NCI-H1694 treated with DMSO at 0.1 percent for 48 hours (cell line): ENCODE data around the gene SLC13A4.
"Not testable (repeated sequence)": the region's sequence is repeated elsewhere in the genome, so short reads cannot be mapped to it uniquely, and the experiment has no call there.

Experiments
- DNase-seq: peaks from one replicate; lab custom pipeline; 2025; lab: John Stamatoyannopoulos, UW

Gene SLC13A4

DNA sequence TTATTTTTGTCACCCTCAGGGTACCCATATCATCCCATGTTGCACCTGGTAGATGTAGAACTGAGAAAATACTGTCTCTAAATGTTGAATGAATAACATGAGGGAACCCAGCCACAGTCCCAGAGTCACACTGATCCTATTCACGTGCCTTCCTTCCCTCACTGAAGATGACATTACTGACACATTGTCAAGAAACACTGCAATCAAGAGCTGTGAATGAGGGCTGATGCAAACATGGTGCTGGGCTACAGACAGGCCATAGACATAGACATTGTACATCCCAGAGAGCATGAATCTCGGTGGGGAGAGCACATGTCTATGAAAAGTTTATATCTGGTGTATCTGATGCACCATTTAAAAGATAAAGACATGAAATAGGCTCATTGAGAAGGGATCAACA, 9.8 kb downstream of the SLC13A4 start:
- no peak for DNase-seq

DNA sequence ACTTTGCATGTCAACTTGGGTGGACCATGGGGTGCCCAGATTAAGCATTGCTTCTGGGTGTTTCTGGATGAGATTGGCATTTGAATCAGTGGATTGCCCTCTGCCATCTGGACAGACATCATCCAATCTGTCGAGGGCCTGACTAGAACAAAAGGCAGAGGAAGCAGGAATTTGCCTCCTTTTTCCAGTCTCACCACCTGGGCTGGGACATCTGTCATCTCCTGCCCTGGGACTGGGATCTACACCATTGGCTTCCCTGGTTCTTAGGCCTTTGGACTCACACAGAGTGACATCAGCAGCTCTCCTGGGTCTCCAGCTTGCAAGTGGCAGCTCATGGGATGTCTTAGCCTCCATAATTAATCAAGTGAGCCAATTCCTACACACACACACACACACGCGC, 10.3 kb downstream of the SLC13A4 start:
- DNase-seq: peak; percentile 81

DNA sequence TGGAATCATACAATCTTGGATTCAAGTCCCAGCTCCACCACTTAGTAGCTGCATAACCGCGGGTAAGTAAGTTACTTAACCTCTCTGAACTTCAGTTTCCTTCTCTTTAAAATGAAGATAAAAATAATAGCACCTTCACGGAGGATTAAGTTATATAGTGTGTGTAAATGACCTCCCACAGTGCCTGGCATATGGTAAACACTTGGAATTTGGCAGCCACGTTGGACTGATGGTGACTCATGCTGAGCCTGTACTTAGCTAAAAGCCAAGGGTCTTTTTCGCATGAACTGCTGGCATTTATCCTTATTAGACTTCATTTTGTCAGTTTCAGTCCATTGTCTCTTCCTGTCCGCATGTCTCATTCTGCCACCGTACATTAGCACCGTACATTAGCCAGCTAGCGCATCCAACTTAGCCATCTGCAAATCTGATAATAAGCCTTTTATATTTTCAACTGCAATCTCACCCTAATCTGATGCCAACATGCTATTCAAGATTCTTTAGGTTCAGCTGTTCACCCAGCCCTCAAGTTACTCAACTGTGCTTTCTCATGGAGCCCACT, 11.2 kb downstream of the SLC13A4 start:
- DNase-seq: peak; percentile 91

DNA sequence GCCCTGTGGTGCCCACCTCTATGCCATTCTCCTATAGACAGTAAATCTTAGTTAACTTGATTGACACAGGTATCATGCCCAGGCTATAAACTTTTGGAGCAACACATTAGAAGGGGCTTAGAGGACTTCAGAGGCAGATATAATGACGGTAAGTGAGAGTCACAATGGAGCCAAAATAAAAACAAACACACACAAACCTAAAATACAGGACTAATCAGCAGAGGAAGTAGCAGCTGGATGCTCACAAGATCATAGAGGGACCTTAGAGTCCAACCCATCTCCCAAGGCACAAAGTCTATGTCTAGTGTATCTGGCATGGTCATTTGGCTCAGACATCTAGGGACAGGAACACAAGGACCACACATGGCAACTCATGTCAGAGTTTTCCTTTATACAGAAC, 12.3 kb downstream of the SLC13A4 start:
- DNase-seq: no peak

DNA sequence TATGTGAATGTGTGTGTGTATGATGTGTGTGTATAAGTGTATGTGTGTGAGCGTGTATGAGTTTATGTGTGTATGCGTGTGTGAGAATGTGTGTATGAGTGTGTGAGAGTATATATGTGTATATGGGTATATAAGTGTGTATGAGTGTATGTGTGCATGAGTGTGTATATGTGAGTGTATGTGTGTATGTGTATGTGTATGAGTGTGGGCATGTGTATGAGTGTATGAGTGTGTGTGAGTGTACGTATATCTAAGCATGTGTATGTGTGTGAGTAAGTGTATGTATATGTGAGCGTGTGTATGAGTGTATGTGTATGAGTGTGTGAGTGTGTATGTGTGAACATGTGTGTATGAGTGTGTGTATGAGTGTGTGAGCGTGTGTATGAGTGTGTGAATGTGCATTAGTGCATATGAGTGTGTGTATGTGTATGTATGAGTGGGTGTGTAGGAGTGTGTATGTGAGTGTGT, 12.9 kb downstream of the SLC13A4 start:
- DNase-seq: no peak

DNA sequence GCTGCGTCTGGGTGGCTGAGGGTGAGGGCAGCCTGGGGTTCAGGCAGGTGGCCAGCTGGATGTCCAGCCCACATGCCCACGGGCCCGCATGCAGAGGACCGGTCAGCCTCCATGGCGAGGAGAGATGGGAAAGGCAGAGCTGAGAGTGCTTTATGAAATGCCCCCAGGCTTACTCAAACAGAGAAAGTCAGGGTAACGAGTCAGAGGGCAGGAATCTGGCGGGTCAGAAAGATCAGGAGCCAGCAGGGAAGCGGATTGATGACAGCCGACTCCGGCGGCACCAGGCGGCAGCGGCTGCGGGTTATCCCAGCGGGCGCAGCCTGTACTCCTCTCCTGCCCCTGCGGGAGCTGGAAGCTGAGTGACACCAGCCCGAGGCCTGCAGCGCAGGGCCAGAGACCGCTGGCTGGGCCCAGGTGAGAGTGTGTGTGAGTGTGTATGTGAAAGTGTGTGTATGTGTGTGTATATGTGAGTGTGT, 13.4 kb downstream of the SLC13A4 start:
- DNase-seq: no peak

DNA sequence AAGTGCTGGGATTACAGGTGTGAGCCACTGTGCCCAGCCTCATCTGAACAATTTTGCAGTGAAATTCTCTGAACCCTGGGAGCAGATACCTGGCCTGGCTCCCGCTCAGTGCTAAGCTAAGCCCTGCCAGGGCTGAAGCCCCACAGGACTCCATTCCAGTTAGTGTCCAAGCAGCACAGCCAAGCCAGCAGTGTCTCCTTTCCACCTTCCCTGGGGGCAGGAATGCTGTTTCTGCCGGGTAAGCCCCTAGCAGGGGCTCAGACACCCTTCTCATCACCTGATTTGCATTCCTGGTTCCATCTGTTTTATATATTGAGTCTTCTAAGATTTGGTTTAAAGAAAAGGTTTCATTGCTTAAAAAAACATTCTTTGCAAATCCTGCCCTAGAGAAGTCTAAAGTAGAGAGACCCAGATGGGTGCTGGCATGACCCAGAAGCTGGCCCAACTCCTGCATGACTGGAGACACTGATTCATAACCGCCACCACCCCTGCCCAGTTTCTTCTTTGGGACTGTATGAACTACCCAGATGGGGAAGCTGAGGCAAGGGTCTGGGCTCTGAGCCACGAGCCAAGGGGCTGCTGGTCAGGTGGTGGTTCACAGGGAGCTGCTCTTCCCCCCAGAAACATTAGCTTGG, 14.0 kb downstream of the SLC13A4 start:
- no peak for DNase-seq

DNA sequence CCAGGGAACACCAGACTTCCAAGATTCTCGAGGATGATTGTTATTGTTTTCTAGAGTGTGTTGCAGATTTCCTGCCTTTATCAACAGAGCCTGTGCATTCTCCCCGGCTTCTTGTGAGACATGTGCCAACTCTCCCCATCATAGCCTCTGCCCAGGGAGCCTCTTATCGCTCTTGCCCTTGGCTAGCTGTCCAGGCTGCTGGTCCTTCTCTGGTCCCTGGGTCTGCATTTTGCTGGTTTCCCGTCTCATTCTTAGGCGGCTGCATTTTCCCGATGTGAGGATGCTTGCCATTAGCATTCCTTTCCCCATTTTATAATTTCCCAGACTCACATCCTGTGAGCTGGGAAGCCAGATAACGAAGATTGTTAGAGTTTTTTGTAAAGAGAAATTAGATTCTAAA, 15.2 kb downstream of the SLC13A4 start:
- DNase-seq: no peak

DNA sequence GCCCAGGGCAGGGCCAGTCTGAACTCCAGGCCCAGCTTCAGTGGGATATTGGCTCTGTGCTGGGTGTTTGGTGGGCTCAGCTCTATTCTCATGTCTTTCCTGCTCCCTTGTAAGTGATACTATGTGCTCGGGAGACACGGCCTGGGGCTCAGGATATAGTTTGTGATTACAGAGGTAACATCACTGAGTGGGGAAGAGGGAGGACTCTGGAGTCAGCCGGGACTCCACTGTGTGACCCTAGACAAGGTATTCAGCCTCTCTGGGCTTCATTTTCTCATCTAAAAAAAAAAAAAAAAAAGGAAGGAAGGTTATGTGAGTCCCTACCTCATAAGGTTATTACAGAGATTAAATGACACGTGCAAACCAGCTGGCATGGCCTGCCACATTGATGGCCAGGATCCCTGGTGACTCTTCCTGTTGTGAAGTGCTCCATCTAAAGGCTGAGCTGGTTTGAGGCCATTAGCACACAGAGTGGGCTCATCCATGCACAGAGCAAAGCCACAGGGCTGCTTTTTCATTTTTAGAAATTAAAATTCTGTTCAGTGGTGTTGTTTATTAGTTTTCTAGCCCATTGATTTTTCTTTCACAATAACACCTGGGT, 15.7 kb downstream of the SLC13A4 start:
- DNase-seq: peak; percentile 45

DNA sequence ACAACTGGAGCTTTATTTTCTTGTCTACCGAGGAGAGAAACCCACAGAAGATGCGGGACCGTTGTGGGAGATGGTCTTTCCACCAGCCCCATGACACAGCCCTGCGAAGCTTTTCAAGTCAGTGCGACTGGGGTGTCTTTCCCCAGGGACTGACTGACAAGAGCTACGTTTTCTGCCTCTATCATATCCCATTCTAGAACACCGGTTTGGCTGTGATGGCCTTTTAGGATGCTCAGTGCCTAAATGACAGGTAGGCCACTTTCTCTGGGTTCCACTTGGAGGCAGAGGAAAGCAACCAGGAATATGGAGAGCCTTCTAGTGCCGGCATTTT, 16.9 kb downstream of the SLC13A4 start:
- no peak for DNase-seq

DNA sequence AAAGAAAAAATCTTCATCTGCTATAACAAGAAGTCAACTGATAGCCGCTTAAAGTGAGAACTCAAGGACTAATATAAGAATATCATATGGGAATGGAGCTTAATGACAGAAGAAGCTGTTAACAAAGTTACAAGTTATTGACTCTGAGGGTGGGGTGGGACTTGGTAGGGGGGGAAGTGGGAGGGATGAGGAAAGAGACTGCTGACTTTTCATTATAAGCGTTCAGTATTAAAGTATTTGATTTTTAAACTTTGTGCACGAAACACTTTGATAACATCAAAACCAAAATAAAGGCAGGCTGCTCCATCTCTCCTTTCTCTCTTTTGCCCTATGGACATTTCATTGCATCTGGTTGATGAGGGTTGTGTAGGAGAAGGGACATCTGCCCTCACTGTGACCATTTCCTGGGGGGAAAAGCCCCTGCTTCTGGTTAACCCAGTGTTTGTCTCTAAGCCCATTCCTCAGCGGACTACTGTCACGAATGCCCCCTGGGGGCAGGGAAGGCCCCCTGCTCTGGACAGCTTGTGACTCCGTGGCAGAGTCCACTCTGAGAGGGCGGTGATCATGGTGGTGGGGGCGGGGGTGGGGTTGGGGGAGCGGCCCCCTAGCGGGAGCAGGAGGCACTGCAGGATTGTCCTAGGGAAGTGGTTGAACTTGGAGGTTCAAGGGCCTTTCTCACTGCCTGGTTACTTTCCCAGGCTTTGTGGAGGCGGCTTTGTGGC, 17.4 kb downstream of the SLC13A4 start:
- DNase-seq: no peak

DNA sequence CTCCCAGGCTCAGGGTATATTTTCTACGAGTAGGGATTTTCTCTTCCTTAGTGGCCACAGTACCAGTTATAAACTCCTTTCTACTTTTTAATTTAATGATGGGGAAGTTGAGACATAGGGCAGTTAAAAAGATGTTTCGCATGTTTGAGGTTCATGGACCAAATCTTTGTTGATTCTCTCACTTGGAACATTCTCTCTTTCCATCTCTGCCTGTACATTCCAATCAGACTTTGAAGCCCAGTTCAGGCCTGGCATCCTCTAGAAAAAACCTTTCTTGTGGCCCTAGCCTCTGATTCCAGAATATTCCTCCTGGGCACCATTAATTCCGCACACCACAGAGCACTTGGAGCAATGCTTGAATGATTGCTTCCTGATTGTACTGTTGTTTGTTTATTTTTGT, 18.5 kb downstream of the SLC13A4 start:
- no peak for DNase-seq

DNA sequence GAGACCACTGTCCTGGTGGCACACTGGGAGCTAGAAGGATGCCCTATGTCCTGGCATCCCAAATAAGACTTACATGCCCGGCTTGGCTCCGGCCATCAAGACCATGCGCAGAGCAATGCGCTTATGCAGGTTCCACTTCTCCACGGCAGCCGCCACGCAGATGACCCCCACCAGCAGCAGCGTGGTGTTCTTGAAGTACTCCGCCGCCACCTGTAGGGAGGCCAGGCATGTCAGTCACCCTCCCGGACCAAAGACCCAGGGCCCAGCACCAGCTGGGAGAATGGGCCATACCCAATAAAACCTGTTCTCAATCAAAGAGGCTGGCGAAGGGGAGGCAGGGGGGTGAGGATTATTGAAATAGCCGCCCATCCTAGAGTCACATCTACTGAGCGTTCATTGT, 19.9 kb downstream of the SLC13A4 start:
- DNase-seq: no peak

DNA sequence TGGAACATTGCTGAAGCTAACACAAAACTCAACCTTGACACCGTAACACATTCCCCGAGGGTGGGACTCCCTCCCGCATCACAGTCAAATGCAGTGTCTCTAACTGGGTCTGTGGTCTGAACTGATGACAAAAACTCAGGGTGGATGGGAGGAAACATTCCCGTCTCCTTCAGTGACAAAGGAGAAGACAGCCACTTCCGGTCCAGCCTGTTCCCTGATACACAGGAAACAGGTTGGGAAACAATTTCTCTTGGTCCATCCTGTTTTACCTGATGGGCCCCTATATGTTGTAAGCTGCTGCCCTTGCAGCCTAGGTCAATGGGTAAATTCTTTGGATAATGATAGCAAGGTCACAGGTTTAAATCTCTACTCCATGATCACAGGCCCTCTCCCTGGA, 20.4 kb downstream of the SLC13A4 start:
- DNase-seq: no peak

DNA sequence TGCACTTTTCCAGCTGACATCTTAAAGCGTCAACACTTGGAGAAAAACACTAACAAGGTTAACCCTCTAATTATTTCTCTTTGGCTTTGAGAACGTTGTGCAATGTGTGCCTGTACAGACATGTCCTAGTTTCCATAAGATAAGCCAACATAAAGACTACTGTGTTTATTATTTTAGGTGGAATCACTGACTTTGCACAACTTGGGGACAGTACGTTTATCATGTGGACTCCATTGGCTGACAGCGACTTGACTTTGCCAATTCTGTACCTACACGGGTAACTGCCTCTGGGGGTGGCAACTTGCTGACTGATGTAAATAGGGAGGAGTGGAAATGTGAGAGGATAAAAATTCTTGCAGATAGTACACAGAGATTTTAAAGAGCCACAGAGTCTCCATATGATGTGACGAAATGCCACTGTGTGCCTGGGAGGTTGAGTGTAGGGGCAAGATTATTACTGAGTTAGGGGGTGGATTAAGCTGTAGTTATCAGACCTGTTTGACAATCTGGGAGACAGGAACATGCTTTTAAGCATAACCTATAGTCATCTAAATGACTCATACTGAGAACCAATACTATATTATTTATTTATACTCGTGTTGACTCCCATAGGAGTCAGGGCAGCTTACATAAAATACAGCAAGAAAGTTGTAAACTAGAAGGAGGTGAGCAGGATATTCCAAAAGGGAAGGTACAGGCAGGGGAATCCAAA, 21.0 kb downstream of the SLC13A4 start:
- DNase-seq: no peak

DNA sequence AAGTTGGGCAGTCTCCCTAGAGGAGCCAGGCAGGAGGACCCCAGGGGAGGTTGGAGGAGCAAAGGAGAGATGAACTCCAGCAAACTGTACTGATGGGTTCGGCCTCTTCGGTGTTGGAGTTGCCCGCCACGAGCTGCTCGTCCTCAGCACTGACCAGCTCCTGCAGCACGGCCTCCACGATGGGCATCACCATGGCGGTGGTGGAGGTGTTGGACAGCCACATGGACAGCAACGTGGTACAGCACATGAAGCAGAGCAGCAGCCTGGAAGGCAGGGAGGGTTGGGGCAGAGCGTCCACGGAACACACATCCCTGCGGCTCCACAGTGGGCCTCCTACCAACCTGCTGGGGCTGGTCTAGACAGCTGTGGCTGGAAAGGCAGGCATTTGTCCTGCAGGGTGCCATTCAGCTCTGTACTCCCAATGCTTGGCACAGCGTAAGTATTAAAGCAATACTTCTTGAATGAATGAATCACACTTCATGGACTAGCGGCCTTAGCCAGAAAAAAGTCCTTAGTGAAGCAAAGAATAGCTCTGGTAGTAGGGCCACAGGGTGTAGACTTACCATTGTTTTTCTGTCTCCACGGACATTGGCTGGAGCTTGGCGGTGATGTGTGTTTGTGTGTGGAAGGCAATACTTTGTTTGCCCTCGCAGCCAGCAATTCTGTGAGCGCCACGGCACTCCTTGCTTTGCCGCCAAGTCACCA, 21.8 kb downstream of the SLC13A4 start:
- DNase-seq: no peak

DNA sequence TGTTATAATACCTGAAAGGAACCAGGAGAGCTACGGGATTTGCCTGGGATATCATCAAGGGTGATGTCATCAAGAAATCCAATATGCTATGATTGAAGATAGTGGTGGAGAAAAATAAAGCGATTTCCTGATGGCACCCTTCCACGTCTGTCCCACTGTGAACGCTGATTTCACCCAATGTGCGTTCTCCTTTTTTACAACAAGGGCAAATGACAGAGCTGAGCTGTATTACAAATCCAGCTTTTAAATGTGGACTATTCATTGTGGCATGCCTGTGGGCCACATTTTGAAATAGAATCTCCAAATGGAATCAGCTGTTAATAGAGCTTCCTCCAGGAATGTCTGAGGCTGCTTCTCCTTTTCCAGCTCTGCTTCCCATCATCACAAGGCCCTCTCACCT, 23.3 kb downstream of the SLC13A4 start:
- DNase-seq: no peak

DNA sequence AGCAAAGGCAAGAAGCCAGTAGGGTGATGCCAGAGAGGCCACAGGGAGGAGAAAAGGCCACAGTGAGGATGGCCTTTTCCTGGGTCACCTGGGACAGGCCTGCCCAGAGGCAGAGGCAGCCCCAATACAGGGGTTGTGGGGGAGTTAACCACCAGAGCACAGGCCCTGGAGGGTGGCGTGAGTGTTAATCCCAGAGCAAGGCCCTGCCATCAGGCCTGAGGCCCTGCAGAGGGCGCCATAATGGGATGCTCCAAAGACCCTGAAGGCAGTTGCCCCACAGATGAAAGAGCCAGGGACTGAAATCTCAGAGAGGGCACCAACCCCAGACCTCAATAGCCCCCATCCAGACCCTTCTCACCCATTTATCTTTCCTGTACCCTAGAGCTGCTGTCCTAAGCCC, 23.9 kb downstream of the SLC13A4 start:
- no peak for DNase-seq

DNA sequence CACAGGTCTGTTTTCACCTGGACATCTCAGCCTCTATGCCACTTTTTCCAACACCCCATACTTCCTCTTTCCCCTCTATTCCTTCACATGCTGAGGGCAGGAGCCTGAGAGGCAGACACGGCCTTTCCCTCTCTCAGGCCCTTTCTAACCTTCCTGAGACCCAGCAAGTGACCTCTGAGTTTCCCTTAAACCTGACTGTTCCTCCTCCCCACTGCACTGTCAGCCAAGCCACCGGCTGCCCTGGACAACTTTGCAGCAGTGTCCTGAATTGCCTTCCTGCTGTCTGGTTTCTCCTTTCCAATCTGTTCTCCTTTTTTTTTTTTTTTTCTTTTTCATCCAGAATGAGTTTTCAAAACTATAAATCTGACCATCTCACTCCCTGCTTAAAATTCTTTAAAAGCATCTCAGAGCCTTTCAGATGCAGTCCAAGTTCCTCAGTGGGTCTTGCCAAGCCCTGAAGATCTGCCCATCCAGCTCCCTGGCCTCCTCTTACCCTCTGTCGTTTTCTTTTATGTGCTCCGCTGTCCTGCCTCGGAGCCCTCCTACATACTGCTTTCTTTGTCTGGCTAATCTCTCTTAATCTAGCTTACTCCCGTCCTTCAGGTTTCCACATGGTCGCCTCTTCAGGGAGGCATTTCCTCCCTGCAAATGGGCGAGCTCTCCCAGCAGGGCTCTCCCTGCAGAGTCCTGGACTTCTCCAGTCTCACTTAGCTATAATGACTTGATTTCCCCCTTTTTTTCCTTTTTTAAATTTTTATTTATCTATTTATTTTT, 30.5 kb downstream of the SLC13A4 start:
- DNase-seq: no peak

DNA sequence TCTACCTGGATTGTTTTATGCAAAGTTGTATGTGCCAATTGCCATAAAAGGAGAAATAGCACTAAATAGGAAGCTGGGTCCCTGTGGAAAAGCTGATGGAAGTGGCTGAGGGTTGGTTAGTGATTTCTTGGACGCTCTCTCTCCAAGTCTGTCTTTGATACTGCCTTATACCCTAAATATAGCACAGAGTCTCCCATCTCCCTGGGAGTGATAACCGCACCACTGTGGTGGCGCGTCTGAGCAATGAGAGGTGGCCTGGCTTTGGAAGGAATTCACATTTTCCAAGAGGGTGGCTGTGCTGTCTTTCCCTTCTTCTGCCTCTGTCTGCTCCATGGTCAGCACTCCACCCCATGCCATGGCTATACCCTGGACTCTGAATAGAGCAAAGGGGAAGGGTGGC, 34.4 kb downstream of the SLC13A4 start:
- DNase-seq: no peak

DNA sequence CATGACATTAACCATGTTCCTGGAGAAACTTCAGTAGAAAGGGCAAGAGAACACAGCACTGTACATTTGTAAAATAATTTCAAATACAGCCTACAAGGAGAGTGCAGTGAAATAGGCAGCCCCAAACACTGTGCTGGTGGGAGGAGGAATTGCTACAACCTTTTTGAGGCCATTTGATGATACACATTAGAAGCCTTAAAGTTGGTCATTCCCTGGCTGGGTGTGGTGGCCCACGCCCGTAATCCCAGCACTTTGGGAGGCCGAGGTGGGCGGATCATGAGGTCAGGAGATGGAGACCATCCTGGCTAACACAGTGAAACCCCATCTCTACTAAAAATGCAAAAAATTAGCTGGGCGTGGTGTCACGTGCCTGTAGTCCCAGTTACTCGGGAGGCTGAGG, 35.4 kb downstream of the SLC13A4 start:
- not testable (repeated sequence) for DNase-seq
